A673 (cell line): Measurements from ENCODE around the gene CCDC92.

Experiments
- EZH2 ChIP-seq: fragments of 200-600 bp; sonication (generic); IDR thresholded peaks from 2 replicates; pipeline ENCODE4 v1.6.1; 2017; ENCODE audit warnings: borderline replicate concordance, low read depth, mild to moderate bottlenecking, mixed read lengths, antibody characterized with exemption, low read length; ENCODE audit not compliant: poor library complexity, severe bottlenecking
- TF ChIP-seq, protein P1 (sequence below): fragments of 300-800, 200-600 bp; sonication (generic); conservative IDR thresholded peaks from 2 replicates; pipeline ENCODE4 v1.5.1; 2017; ENCODE audit warnings: low read depth, mild to moderate bottlenecking, antibody characterized with exemption, low read length, moderate library complexity, mixed read lengths

DNA sequence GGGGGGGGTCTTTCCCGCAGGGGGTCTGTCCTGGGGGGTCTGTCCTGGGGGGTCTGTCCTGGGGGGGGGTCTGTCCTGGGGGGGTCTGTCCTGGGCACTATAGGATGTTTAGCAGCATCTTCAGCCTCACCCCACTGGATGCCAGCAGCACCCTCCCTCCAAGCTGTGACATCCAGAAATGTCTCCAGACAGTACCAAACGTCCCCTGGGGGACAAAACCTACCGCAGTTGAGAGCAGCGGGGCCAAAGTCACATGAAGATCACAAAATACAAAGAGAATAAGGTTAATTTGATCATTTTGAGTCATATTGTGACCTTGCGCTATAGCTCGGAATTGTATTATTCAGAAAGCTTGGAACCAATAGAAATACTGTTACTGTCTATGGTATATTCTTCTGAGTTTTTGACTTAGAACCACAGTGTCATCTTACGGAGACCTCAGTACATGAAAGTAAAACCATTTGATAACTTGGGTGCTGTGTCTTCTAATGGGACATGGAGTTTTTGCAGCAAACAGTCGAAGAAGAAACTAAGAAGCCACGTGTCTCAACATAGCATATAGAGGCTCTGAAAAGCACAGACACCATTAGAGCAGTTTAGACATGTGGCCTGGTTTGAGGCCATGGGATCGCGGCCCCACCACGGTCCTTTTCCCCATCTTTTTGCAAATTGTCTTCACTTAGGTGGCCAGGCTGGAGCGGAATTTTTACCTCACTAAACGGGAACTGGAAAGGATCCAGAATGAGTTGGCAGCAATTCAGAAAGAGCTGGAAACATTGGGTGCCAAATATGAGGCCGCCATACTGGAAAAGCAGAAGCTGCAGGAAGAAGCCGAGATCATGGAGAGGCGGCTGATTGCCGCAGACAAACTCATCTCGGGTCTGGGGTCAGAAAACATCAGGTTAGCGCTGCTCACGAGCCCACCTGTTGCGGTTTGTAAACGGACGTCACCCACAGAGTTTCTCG is 59.9 kb downstream of the CCDC92 start:
- TF ChIP-seq, protein P1, sequence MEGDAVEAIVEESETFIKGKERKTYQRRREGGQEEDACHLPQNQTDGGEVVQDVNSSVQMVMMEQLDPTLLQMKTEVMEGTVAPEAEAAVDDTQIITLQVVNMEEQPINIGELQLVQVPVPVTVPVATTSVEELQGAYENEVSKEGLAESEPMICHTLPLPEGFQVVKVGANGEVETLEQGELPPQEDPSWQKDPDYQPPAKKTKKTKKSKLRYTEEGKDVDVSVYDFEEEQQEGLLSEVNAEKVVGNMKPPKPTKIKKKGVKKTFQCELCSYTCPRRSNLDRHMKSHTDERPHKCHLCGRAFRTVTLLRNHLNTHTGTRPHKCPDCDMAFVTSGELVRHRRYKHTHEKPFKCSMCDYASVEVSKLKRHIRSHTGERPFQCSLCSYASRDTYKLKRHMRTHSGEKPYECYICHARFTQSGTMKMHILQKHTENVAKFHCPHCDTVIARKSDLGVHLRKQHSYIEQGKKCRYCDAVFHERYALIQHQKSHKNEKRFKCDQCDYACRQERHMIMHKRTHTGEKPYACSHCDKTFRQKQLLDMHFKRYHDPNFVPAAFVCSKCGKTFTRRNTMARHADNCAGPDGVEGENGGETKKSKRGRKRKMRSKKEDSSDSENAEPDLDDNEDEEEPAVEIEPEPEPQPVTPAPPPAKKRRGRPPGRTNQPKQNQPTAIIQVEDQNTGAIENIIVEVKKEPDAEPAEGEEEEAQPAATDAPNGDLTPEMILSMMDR = no peak
- TF ChIP-seq EZH2 = no peak
